ENCODE data around the gene CLSTN3.

The CLSTN3 gene

DNA sequence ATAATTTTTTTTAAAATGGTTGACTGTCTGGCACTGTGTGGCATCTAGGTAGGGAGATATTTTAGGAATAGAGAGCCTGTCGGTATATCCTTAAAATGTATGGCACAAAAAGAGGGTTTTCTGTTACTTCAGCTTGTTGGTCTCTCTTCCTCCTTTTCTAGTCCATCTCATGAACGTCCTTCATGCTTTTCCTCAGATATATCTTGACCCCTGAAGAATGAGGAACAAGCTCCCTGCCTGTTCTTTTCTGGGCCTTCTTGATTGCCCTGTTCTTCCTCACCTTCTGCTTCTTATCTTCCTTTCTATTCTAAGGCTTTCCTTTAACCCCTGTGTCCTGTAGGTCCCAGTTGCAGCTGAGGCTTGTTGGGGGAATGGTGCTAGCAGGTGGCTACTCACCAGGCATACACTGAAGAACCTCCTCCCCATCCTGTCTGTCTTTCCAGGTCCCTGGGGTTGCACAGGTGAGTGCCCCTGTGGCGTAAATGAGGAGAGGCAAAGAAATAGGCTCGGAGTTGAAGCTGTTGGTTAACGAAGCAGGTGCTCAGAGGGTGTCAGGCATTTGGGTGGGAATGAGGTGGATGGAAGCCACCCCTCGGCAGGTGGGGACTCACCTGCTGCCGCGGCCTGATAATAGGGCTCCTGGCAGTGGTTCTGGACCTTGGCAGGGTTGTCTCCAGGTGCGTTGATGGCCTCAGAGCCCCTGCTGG, 30.7 kb upstream of the CLSTN3 start:
- TF ChIP-seq FOXP2 (optimal IDR thresholded peaks at IDR 0.05; ENCODE audit: borderline replicate concordance, extremely low read depth, extremely low read length, insufficient read depth): no peak
- TF ChIP-seq TAF1 (IDR thresholded peaks at IDR 0.05; ENCODE audit: borderline replicate concordance, insufficient read depth, low read length): no peak
- no peak for TF ChIP-seq SIN3A (IDR thresholded peaks at IDR 0.05; ENCODE audit: borderline replicate concordance, insufficient read depth, low read length)
- no peak for TF ChIP-seq POLR2AphosphoS5 (IDR thresholded peaks at IDR 0.05; ENCODE audit: low read depth, low read length)
- TF ChIP-seq, protein P1, sequence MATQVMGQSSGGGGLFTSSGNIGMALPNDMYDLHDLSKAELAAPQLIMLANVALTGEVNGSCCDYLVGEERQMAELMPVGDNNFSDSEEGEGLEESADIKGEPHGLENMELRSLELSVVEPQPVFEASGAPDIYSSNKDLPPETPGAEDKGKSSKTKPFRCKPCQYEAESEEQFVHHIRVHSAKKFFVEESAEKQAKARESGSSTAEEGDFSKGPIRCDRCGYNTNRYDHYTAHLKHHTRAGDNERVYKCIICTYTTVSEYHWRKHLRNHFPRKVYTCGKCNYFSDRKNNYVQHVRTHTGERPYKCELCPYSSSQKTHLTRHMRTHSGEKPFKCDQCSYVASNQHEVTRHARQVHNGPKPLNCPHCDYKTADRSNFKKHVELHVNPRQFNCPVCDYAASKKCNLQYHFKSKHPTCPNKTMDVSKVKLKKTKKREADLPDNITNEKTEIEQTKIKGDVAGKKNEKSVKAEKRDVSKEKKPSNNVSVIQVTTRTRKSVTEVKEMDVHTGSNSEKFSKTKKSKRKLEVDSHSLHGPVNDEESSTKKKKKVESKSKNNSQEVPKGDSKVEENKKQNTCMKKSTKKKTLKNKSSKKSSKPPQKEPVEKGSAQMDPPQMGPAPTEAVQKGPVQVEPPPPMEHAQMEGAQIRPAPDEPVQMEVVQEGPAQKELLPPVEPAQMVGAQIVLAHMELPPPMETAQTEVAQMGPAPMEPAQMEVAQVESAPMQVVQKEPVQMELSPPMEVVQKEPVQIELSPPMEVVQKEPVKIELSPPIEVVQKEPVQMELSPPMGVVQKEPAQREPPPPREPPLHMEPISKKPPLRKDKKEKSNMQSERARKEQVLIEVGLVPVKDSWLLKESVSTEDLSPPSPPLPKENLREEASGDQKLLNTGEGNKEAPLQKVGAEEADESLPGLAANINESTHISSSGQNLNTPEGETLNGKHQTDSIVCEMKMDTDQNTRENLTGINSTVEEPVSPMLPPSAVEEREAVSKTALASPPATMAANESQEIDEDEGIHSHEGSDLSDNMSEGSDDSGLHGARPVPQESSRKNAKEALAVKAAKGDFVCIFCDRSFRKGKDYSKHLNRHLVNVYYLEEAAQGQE (IDR thresholded peaks at IDR 0.05; ENCODE audit: insufficient read depth in 1 of 2, low read depth in 2 of 2, low read length in 2 of 2): no peak

DNA sequence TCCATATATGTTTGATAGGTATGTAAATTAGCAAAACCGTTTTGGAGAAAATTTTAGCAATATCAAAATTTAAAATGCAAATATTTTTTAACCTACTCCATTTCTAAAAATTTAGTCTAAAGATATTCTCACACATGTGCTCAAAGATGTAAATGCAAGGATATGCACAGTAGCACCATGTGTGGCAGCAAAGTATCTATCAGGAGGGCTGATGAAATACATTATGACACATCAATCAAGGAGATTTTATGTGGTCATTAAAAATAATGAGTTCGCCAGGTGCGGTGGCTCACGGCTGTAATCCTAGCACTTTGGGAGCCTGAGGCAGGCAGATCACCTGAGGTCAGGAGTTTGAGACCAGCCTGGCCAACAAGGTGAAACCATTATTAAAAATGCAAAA, 29.9 kb upstream of the CLSTN3 start:
- TF ChIP-seq SIN3A (IDR thresholded peaks at IDR 0.05; ENCODE audit: borderline replicate concordance, insufficient read depth, low read length) (no peak), FOXP2 (optimal IDR thresholded peaks at IDR 0.05; ENCODE audit: borderline replicate concordance, extremely low read depth, extremely low read length, insufficient read depth) (no peak), TAF1 (IDR thresholded peaks at IDR 0.05; ENCODE audit: borderline replicate concordance, insufficient read depth, low read length) (no peak), POLR2AphosphoS5 (IDR thresholded peaks at IDR 0.05; ENCODE audit: low read depth, low read length) (no peak)
- TF ChIP-seq, protein P1 (IDR thresholded peaks at IDR 0.05; ENCODE audit: insufficient read depth in 1 of 2, low read depth in 2 of 2, low read length in 2 of 2): no peak

DNA sequence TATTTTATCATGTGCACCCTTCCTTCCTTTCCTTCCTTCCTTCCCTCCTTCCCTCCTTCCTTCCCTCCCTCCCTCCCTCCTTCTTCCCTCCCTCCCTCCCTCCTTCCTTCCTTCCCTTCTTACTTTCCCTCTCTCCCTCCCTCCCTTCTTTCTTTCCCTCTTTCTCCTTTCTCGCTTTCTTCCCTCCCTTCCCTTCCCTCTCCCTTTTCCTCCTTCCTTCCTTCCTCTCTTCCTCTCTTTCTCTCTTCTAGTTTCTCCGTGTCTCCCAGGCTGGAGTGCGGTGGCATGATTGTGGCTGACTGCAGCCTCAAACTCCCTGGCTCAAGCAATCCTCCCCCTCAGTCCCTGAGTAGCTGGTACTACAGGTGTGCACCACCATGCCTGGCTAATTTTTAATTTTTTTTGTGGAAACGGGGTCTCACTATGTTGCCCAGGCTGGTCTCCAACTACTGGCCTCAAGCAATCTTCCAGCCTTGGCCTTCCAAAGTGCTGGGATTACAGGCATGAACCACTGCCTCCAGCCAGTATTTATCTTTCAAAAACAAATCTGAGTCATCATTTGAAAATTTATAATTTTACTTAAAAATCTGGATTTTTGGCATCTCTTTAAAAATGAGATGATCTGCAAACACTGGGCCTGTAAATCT, 29.0 kb upstream of the CLSTN3 start:
- no peak for TF ChIP-seq FOXP2 (optimal IDR thresholded peaks at IDR 0.05; ENCODE audit: borderline replicate concordance, extremely low read depth, extremely low read length, insufficient read depth)
- TF ChIP-seq, protein P1 (IDR thresholded peaks at IDR 0.05; ENCODE audit: insufficient read depth in 1 of 2, low read depth in 2 of 2, low read length in 2 of 2): no peak
- no peak for TF ChIP-seq POLR2AphosphoS5 (IDR thresholded peaks at IDR 0.05; ENCODE audit: low read depth, low read length)
- no peak for TF ChIP-seq TAF1 (IDR thresholded peaks at IDR 0.05; ENCODE audit: borderline replicate concordance, insufficient read depth, low read length)
- TF ChIP-seq SIN3A (IDR thresholded peaks at IDR 0.05; ENCODE audit: borderline replicate concordance, insufficient read depth, low read length): no peak

DNA sequence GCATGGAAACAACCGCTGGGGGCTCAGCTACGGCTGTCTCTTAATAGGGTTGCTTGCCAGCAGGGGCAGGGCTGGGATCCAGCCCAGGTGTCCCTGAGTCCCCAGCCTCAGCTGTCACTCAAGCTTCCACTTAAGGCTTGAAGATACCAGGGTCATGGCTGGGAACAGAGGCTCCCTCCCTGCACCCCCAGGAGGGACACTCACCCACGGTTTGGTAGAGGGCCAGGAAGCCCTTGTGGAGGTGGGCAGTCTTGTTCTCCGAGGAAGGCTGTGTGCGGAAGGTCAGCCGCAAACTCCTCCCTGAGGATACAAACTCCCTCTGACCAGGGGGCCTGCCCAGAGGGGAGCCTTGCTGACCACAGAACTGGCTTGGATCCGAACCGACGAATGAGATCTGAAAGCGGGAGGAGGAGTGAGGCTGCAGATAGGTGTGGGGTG, 28.5 kb upstream of the CLSTN3 start:
- TF ChIP-seq SIN3A (IDR thresholded peaks at IDR 0.05; ENCODE audit: borderline replicate concordance, insufficient read depth, low read length): no peak
- TF ChIP-seq, protein P1 (IDR thresholded peaks at IDR 0.05; ENCODE audit: insufficient read depth in 1 of 2, low read depth in 2 of 2, low read length in 2 of 2): no peak
- TF ChIP-seq POLR2AphosphoS5 (IDR thresholded peaks at IDR 0.05; ENCODE audit: low read depth, low read length): no peak
- TF ChIP-seq FOXP2 (optimal IDR thresholded peaks at IDR 0.05; ENCODE audit: borderline replicate concordance, extremely low read depth, extremely low read length, insufficient read depth): no peak
- no peak for TF ChIP-seq TAF1 (IDR thresholded peaks at IDR 0.05; ENCODE audit: borderline replicate concordance, insufficient read depth, low read length)

All from PFSK-1 (cell line).